Left renal cortex interstitium (tissue), 4 donors: ENCODE results near the gene TCIRG1. TPM values are rescaled to one million over a fixed set of nuclear protein-coding genes. Genes with fewer than 3 reads are reported as not detected.

Experiments
- DNase-seq, 4 donors: peaks; one replicate each; pipeline ENCODE4 v3.0.0-alpha.2; 2013; ENCODE audit warnings: low read depth in 4 of 4, low spot score in 2 of 4, missing footprints in 1 of 4
- polyA plus RNA-seq, 4 donors: library from polyadenylated mRNA; unstranded; fragments of 120-200 nt; gene quantifications; one replicate each; pipeline ENCODE4 v1.2.1, GENCODE V29; 2013; ENCODE audit not compliant: insufficient read length in 4 of 4

TCIRG1 gene
- polyA plus RNA-seq, 4 donors, result 15.3 to 37.6 (median 26.7) TPM

DNA sequence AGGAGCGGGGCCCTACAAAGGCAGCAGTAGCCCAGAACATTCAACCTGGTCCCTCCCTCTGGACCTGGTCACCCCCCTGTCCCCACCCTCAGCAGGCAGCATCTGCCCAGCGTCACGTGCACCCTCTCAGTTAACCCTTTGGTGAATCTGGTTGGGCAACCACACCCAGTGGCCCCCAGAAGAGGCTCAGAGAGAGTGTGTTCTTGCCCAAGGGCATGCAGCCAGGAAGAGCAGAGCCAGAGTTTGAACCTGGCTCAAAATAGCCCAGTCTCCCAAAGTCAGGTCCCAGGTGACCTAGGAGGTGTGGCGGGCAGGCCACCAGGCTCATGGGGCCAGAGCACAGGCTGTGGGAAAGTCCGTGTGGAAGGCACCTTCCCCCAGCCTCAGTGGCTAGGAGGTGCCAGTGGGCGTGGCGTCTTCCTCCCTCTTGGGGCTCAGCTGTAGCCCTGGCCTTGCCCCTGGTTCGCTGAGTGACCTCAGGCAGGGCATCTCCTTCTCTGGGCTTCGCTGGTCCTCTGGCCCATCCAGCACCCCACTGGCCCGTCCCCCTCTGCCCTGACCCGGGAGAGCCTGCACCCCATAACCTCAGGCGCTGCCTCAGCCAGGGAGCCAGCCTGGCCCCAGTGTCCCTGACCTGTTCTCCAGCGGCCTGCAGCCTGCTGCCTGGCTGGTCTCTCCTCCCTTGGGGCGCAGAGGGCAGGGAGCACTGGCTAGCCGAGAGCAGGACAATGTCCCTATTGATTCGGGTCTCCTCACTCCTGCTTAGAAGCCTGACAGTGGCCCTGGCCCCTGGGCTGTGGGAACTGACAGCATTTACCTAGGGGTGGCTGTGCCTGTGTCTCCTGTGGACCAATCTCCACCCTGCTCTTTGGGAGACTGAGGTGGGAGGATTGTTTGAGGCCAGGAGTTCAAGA lies 21.7 kb upstream of the TCIRG1 start:
- no peak for DNase-seq

DNA sequence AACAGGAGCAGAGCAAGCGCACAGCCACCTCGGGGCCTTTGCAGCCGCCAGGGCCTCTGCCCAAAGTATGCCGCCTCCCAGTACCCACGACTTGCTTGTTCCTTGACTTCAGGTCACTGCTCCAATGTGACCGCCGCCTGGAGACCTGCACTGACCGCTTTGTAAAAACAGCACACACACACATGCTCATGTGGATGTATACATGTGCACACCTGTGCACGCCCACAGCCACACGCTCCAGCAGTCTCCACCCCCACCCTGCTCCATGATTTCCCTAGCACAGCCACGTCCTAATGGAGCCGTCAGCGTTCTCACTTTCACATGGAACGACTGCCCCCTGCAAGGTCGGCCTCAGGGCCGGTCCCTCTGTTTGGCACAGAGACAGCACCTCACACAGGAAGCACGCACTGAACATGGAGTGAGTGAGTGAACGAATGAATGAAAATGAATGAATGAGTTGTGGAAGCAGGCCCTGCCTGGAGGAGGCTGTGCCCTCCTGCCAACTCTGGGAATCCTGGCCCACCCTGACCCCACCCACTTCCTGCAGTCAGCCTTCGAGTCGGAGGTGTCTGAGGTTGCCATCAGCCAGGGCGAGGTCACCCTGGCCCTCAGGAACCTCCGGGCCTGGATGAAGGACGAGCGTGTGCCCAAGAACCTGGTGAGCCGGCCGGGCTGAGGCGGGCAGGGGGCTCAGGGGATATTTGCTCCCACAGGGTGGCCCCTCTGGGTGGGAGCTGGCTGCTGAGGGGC lies 20.7 kb upstream of the TCIRG1 start:
- no peak for DNase-seq

GRCh38 chr11:68018730-68019190 lies 20.1 kb upstream of the TCIRG1 start:
- no peak for DNase-seq

GRCh38 chr11:68019486-68019885 lies 19.3 kb upstream of the TCIRG1 start:
- no peak for DNase-seq

DNA sequence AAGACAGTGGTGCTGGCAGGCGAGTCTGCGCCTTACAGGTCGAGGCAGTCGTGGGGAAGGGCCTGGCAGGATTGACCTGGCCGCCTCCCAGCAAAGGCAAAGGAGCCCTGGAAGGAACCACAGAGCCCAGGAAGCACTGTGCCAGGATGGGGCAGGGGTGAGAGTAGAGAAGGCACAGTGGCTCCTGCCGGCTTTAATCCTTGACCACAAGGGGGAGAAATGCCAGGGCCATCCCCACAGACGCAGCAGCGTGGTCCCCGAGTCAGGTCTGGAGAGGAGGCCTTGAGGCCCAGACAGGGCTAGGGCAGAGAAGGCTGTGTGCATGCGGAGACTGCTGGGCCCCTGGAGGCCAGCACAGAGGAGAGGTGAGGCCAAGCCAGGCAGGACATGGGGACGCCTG lies 18.2 kb upstream of the TCIRG1 start:
- DNase-seq, result no peak

- no peak for DNase-seq
Observed at GRCh38 chr11:68021167-68021787, 17.5 kb upstream of the TCIRG1 start.

- no peak for DNase-seq
Observed at GRCh38 chr11:68022531-68022930, 16.3 kb upstream of the TCIRG1 start.

- no peak for DNase-seq
Observed at GRCh38 chr11:68024508-68024907, 14.3 kb upstream of the TCIRG1 start.

DNA sequence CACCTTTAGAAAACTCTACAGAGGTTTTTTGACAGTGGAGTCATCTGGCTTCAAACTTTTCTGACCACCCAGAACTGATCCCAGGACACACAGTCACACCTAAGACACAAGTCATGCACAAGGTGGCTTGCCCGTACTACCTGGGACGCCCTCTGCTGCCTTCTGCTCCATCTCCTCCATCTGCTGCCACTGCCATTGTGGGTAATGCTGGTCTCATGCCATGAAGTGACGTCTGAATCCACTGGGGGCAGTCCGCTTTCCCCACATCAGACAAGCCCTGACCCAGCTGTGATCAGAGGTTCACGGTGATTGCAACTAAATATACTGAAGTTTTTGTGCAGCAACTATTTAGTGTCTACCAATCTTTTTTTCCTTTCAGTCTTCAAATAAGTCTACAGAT lies 13.8 kb upstream of the TCIRG1 start:
- DNase-seq, result no peak

- no peak for DNase-seq
Observed at GRCh38 chr11:68026391-68027105, 12.3 kb upstream of the TCIRG1 start.

DNA sequence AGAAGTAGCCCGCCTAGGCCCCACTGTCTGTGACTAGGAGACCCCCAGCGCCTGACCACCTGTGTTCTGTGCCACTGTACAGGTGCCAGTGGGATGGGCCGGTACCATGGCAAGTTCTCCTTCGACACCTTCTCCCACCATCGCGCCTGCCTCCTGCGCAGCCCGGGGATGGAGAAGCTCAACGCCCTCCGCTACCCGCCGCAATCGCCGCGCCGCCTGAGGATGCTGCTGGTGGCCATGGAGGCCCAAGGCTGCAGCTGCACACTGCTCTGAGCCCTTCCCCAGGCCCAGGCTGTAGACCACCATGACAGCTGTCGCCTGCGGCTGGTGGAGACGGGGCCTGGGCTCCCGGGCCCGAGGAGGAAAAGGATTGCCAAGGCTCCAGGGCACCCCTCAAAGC lies 11.2 kb upstream of the TCIRG1 start:
- no peak for DNase-seq

DNA sequence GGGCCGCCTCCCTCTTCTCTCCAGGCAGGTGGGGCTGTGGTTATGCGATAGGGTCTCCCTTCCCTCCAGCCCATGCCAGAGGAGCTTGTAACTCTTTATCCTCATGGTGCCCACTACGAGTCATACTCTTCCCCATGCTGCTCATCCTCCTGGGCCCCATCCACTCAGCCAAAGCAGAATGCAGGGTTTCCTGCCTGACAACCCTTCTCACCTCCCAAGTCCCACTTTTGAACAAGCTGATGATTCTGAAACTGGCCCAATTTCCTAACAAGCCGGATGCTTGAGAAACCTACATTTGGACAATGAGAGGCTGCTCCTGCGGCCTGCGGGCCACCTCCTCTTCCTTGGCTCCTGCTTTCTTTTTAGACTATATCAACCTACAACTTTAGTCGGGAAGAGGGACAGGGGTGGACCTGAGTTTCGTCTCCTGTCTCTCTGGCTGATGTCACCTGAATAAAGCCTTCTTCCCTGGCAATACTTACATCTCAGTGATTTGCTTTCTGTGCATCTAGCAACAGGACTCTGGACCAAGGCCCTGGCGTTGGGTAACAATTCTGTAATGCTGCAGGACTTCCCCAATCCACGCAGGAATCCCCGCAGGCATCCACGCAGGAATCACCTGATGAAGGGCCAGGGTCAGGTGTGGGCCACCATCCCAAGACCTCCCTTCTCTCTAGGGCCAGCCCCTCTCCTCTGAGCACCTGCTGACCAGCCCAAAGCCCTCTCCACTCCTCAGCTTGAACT lies 9.9 kb upstream of the TCIRG1 start:
- DNase-seq, result no peak

DNA sequence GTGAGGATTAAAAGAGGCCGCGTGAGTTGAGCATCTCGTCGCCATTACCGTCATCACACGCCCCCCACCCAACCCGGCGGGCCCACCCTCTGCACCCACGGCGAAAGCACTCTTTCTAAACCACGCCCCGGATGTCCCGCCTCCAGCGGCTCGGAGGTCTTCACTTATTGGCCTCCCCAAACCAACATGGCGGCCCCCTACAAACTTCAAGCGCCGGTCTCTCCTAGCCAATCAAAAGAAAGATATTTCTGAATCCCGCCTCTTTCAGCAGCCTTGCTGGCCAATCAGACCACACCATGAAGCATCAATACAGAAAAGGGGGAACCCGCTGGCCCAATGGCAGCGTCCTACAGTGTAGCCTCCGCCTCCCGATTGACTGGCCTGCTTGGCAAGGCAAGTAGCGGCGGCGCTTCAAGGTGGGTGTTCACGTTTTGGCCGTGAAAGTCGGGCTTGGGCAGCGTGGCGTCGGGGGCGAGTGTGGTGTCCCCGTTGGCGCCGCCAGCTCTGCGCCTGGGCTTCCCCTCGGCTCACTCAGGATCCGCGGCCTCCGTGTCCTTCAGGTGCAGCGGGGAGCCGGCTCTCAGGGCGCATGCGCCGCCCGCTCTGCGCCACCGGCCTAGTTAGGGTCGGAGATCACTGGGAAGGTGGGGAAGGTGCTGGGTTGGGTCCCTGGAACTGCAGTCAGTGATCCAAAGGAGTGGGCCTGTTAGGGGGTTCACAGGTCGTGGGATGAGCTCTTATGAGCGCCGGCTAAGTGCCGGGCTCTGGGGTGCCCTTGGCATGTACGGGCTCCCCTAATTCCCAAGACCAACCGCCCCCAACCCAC lies 8.3 kb upstream of the TCIRG1 start, which contains the start of gene NDUFS8:
Gene NDUFS8 (plus strand): TSS at position 364 of the 826 bp plus-strand sequence. CDS start 1,471 bp downstream, outside the sequence.
- DNase-seq, result peak; percentile 94 to 99 (median 97)

DNA sequence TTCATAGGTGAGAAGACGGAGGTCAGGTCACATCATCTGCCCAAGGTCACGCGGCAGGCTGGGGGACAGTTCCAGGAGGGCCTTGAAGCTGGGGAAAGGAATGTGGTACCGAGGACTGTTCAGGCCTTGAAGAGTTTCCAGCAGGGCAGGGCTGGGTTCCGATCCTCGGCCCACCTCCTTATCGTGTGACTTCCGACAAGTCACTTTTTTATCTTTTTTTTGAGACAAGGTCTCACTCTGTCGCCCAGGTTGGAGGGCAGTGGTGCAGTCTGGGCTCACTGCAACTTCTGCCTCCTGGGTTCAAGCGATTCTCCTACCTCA lies 7.7 kb upstream of the TCIRG1 start:
- no peak for DNase-seq

GRCh38 chr11:68032003-68032402 lies 6.8 kb upstream of the TCIRG1 start:
- no peak for DNase-seq

- no peak for DNase-seq
Observed at GRCh38 chr11:68032997-68033707, 5.7 kb upstream of the TCIRG1 start.

DNA sequence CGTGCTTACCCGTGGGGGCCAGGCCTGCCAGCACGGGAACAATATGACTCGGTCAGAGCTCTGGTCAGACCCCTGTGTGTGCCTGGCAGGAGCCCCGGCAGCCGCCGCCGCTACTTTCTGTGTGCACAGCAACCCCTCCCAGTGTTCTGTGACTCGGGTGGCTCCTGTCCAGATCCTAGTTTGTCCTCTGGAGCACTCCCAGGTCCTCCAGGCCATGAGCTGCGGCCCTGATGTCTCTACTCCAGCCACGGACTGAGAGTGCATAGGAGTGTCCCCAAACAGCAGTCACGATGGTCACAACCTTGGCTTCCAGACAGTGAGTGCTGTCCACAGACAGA lies 5.1 kb upstream of the TCIRG1 start:
- no peak for DNase-seq

DNA sequence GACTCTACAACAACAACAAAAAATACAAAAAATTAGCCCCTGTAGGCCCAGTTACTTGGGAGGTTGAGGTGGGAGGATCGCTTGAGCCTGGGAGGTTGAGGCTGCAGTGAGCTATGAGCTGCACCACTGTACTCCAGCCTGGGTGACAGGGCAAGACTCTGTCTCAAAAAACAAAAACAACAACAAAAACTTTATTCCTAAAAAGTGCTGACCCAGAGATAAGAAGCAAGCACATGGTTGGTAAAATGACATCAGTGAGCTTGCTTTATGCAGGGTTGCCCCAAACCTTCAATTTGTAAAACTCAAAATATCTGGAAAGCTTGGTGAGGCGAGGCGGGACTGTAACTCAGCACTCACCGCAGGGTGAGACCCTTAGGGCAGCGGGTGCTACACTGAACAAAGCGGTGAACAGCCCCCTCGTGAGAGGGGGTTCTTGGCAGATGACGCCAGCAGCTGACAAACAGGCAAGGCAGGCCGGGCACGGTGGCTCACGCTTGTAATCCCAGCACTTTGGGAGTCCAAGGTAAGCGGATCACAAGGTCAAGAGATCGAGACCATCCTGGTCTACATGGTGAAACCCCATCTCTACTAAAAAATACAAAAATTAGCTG lies 3.5 kb upstream of the TCIRG1 start:
- DNase-seq, result no peak
